GM12865 (cell line): ENCODE results near the gene ANKRD27.

Experiments
- DNase-seq: peaks from one replicate; pipeline ENCODE4 v3.0.0; 2010; ENCODE audit warnings: low read depth
- H3K4me3 ChIP-seq: 2 replicates; pipeline ENCODE4 v1.5.1; 2011; ENCODE audit warnings: mild to moderate bottlenecking, low read depth, low read length, control low read depth
- CTCF ChIP-seq: IDR thresholded peaks from 2 replicates; pipeline ENCODE4 v1.5.1; 2011; ENCODE audit warnings: low read length, control low read depth, low read depth, inconsistent platforms; ENCODE audit not compliant: insufficient read depth; ENCODE audit errors: missing control alignments

Gene ANKRD27

GRCh38 chr19:32570081-32570785, 104.7 kb downstream of the ANKRD27 start:
- no peak overlapping the region for H3K4me3 ChIP-seq
- peak; percentile 63 for DNase-seq
- TF ChIP-seq CTCF, result peak; percentile 70

GRCh38 chr19:32567486-32567885, 107.5 kb downstream of the ANKRD27 start:
- no peak overlapping the region for H3K4me3 ChIP-seq
- no peak for DNase-seq
- no peak for TF ChIP-seq CTCF

GRCh38 chr19:32566246-32566830, 108.6 kb downstream of the ANKRD27 start:
- TF ChIP-seq CTCF, result no peak
- no peak for DNase-seq
- no peak overlapping the region for H3K4me3 ChIP-seq

- no peak for TF ChIP-seq CTCF
- H3K4me3 ChIP-seq, result no peak overlapping the region
- DNase-seq, result no peak
These were observed 111.2 kb downstream of the ANKRD27 start for GRCh38 chr19:32563761-32564160.

GRCh38 chr19:32558607-32559228, 116.3 kb downstream of the ANKRD27 start:
- H3K4me3 ChIP-seq, result no peak overlapping the region
- DNase-seq, result no peak
- TF ChIP-seq CTCF, result no peak

GRCh38 chr19:32555786-32556185, 119.2 kb downstream of the ANKRD27 start:
- DNase-seq, result no peak
- no peak overlapping the region for H3K4me3 ChIP-seq
- TF ChIP-seq CTCF, result no peak
